A673 (cell line): Measurements from ENCODE around the gene SH2D3C.

ENCODE experiments used
- CTCF ChIP-seq: fragments of 300-800, 200-600 bp; sonication (generic); conservative IDR thresholded peaks from 2 replicates; pipeline ENCODE4 v1.5.1; 2017; ENCODE audit warnings: low read depth, mild to moderate bottlenecking, antibody characterized with exemption, low read length, moderate library complexity, mixed read lengths
- EZH2 ChIP-seq: fragments of 200-600 bp; sonication (generic); IDR thresholded peaks from 2 replicates; pipeline ENCODE4 v1.6.1; 2017; ENCODE audit warnings: borderline replicate concordance, low read depth, mild to moderate bottlenecking, mixed read lengths, antibody characterized with exemption, low read length; ENCODE audit not compliant: poor library complexity, severe bottlenecking

- no peak for TF ChIP-seq CTCF
- TF ChIP-seq EZH2 = no peak
Measured at GRCh38 chr9:127730262-127730661, 48.2 kb downstream of the SH2D3C start.
